ENCODE results near the gene PLPPR3. TPM values are rescaled to one million over a fixed set of nuclear protein-coding genes. Genes with fewer than 3 reads are reported as not detected.
A peak's percentile ranks its signal among the peaks of the same experiment; 100 is the strongest.

PLPPR3 gene
- total RNA-seq, 2 donors from 2014 or later, result not detected

- Mint-ChIP-seq H3K27ac (no peak overlapping the region), H3K9me3 (no peaks in the 10 kb centered on the region), H3K36me3 (no peaks in the 10 kb centered on the region)
- DNase-seq (ENCODE audit: low spot score in 2 of 2) (no peak), ATAC-seq (no peak)
Observed at GRCh38 chr19:781800-782184, 40.0 kb downstream of the PLPPR3 start.

- DNase-seq (ENCODE audit: low spot score in 2 of 2), result no peak
- H3K27ac Mint-ChIP-seq, result no peak overlapping the region
- H3K9me3 Mint-ChIP-seq, result no peaks in the 10 kb centered on the region
- no peaks in the 10 kb centered on the region for H3K36me3 Mint-ChIP-seq
- no peak for ATAC-seq
Observed at GRCh38 chr19:780935-781334, 40.8 kb downstream of the PLPPR3 start.

- no peak for DNase-seq (ENCODE audit: low spot score in 2 of 2)
- Mint-ChIP-seq H3K27ac (no peak overlapping the region), H3K36me3 (no peaks in the 10 kb centered on the region), H3K9me3 (no peaks in the 10 kb centered on the region)
- ATAC-seq, result no peak
Observed at GRCh38 chr19:778910-779653, 42.7 kb downstream of the PLPPR3 start.

GRCh38 chr19:776549-776948 is 45.2 kb downstream of the PLPPR3 start:
- Mint-ChIP-seq H3K36me3 (no peaks in the 10 kb centered on the region), H3K27ac (no peak overlapping the region), H3K9me3 (no peaks in the 10 kb centered on the region)
- no peak for ATAC-seq
- no peak for DNase-seq (ENCODE audit: low spot score in 2 of 2)

- ATAC-seq, result no peak
- no peak overlapping the region for H3K27ac Mint-ChIP-seq
- no peak for DNase-seq (ENCODE audit: low spot score in 2 of 2)
- H3K36me3 Mint-ChIP-seq, result no peaks in the 10 kb centered on the region
- no peaks in the 10 kb centered on the region for H3K9me3 Mint-ChIP-seq
Observed at GRCh38 chr19:772730-773436, 48.9 kb downstream of the PLPPR3 start.

- ATAC-seq (no peak), DNase-seq (ENCODE audit: low spot score in 2 of 2) (no peak)
- Mint-ChIP-seq H3K36me3 (no peaks in the 10 kb centered on the region), H3K27ac (no peak overlapping the region), H3K9me3 (no peaks in the 10 kb centered on the region)
Observed at GRCh38 chr19:772063-772462, 49.7 kb downstream of the PLPPR3 start.

- Mint-ChIP-seq H3K36me3 (no peaks in the 10 kb centered on the region), H3K9me3 (no peaks in the 10 kb centered on the region), H3K27ac (no peak overlapping the region)
- ATAC-seq (peak; percentile 51 to 69), DNase-seq (ENCODE audit: low spot score in 2 of 2) (peak in 1 of 2 donors; percentile 37)
Observed at GRCh38 chr19:771332-771785, 50.4 kb downstream of the PLPPR3 start.

GRCh38 chr19:769616-770015 is 52.1 kb downstream of the PLPPR3 start:
- no peak overlapping the region for H3K27ac Mint-ChIP-seq
- no peaks in the 10 kb centered on the region for H3K9me3 Mint-ChIP-seq
- no peaks in the 10 kb centered on the region for H3K36me3 Mint-ChIP-seq
- no peak for DNase-seq (ENCODE audit: low spot score in 2 of 2)
- no peak for ATAC-seq

GRCh38 chr19:768424-768823 is 53.3 kb downstream of the PLPPR3 start:
- Mint-ChIP-seq H3K36me3 (no peaks in the 10 kb centered on the region), H3K27ac (no peak overlapping the region), H3K9me3 (no peaks in the 10 kb centered on the region)
- DNase-seq (ENCODE audit: low spot score in 2 of 2) (no peak), ATAC-seq (no peak)

- DNase-seq (ENCODE audit: low spot score in 2 of 2), result no peak
- Mint-ChIP-seq H3K36me3 (no peaks in the 10 kb centered on the region), H3K9me3 (no peaks in the 10 kb centered on the region), H3K27ac (no peak overlapping the region)
- no peak for ATAC-seq
Observed at GRCh38 chr19:765179-765738, 56.5 kb downstream of the PLPPR3 start.

- peaks cover 3 to 5% of the 10 kb centered on the region in 2 donors for H3K9me3 Mint-ChIP-seq
- no peak overlapping the region for H3K27ac Mint-ChIP-seq
- peaks cover 5 to 6% of the 10 kb centered on the region in 2 donors for H3K36me3 Mint-ChIP-seq
- ATAC-seq (no peak), DNase-seq (ENCODE audit: low spot score in 2 of 2) (no peak)
Observed at GRCh38 chr19:764301-764700, 57.5 kb downstream of the PLPPR3 start.

GRCh38 chr19:763869-764268 is 57.9 kb downstream of the PLPPR3 start:
- Mint-ChIP-seq H3K27ac (no peak overlapping the region), H3K9me3 (peaks cover 3 to 5% of the 10 kb centered on the region in 2 donors), H3K36me3 (peaks cover 5 to 6% of the 10 kb centered on the region in 2 donors)
- no peak for ATAC-seq
- DNase-seq (ENCODE audit: low spot score in 2 of 2), result no peak

- Mint-ChIP-seq H3K9me3 (peaks cover 3 to 5% of the 10 kb centered on the region in 2 donors), H3K27ac (no peak overlapping the region), H3K36me3 (peaks cover 6 to 8% of the 10 kb centered on the region in 2 donors)
- no peak for ATAC-seq
- DNase-seq (ENCODE audit: low spot score in 2 of 2), result no peak
Observed at GRCh38 chr19:763181-763580, 58.6 kb downstream of the PLPPR3 start.

Other genes with a start within 250 kb of the PLPPR3 start
- 100 to 1,000 TPM; 170 to 194 TPM for gene BSG, start 249.4 kb downstream of the PLPPR3 start, total RNA-seq
- under 1 TPM; 0.41 to 0.58 TPM for gene HCN2, start 232.1 kb downstream of the PLPPR3 start, total RNA-seq
- 10 to 100 TPM; 47.0 to 57.7 TPM for gene POLRMT, start 188.4 kb downstream of the PLPPR3 start, total RNA-seq
- gene FGF22, start 182.1 kb downstream of the PLPPR3 start, total RNA-seq, result not detected
- 10 to 100 TPM; 69.6 to 98.7 TPM for gene RNF126, start 158.7 kb downstream of the PLPPR3 start, total RNA-seq
- 10 to 100 TPM in 1 of 2 donors, 1 to 10 TPM in 1; 4.1 to 10.1 TPM for gene FSTL3, start 145.6 kb downstream of the PLPPR3 start, total RNA-seq
- gene PRSS57, start 126.5 kb downstream of the PLPPR3 start, total RNA-seq, result not detected
- under 1 TPM in 1 of 2 donors, not detected in 1; 0.66 TPM for gene PALM, start 113.0 kb downstream of the PLPPR3 start, total RNA-seq
- under 1 TPM in 1 of 2 donors, not detected in 1; 0.50 TPM for gene MISP, start 70.8 kb downstream of the PLPPR3 start, total RNA-seq
- 100 to 1,000 TPM; 485 to 591 TPM for gene PTBP1, start 24.5 kb downstream of the PLPPR3 start, total RNA-seq
- gene AZU1, start 5.9 kb upstream of the PLPPR3 start, total RNA-seq, result not detected
- gene PRTN3, start 19.0 kb upstream of the PLPPR3 start, total RNA-seq, result not detected
- not detected for gene ELANE, start 30.3 kb upstream of the PLPPR3 start, total RNA-seq
- 1 to 10 TPM in 1 of 2 donors, not detected in 1; 4.9 TPM for gene CFD, start 37.7 kb upstream of the PLPPR3 start, total RNA-seq
- 10 to 100 TPM; 42.0 to 61.8 TPM for gene MED16, start 71.2 kb upstream of the PLPPR3 start, total RNA-seq
- not detected for gene RNU6-9, start 71.5 kb upstream of the PLPPR3 start, total RNA-seq
- gene R3HDM4, start 91.3 kb upstream of the PLPPR3 start, total RNA-seq, result 100 to 1,000 TPM in 1 of 2 donors, 10 to 100 TPM in 1; 98.3 to 102 TPM
- 10 to 100 TPM; 10.9 to 32.4 TPM for gene KISS1R, start 95.4 kb upstream of the PLPPR3 start, total RNA-seq
- 10 to 100 TPM; 22.4 to 35.7 TPM for gene ARID3A, start 104.1 kb upstream of the PLPPR3 start, total RNA-seq
- gene WDR18, start 162.4 kb upstream of the PLPPR3 start, total RNA-seq, result 10 to 100 TPM; 55.5 to 83.8 TPM
- gene GRIN3B, start 178.5 kb upstream of the PLPPR3 start, total RNA-seq, result under 1 TPM; 0.07 to 0.19 TPM
- 100 to 1,000 TPM; 104 to 156 TPM for gene TMEM259, start 199.2 kb upstream of the PLPPR3 start, total RNA-seq
- not detected for gene RNU6-2, start 199.6 kb upstream of the PLPPR3 start, total RNA-seq
- gene CNN2, start 204.7 kb upstream of the PLPPR3 start, total RNA-seq, result 100 to 1,000 TPM; 187 to 254 TPM
- gene ABCA7, start 218.2 kb upstream of the PLPPR3 start, total RNA-seq, result 100 to 1,000 TPM in 1 of 2 donors, 10 to 100 TPM in 1; 17.8 to 105 TPM
- gene ARHGAP45, start 245.2 kb upstream of the PLPPR3 start, total RNA-seq, result 100 to 1,000 TPM; 171 to 174 TPM

All from activated naive CD4-positive, alpha-beta T cell treated with anti-CD3 and anti-CD28 coated beads, Interleukin-2, amount 50 U/mL, for 72 hours (primary cell).